GM23248 (cell line): Measurements from ENCODE around the gene RNASEH2B.

Source experiments
- EZH2 ChIP-seq: fragments of 200-600 bp; sonication (generic); IDR thresholded peaks from 2 replicates; pipeline ENCODE4 v1.6.1; 2018; ENCODE audit warnings: antibody characterized with exemption, mild to moderate bottlenecking; ENCODE audit not compliant: insufficient read depth, poor library complexity, severe bottlenecking
- EZH2phosphoT487 ChIP-seq: fragments of 200-600 bp; sonication (generic); IDR thresholded peaks from 2 replicates; pipeline ENCODE4 v1.6.1; 2018; ENCODE audit warnings: antibody characterized with exemption, moderate library complexity, mild to moderate bottlenecking, low read depth; ENCODE audit not compliant: insufficient read depth

DNA sequence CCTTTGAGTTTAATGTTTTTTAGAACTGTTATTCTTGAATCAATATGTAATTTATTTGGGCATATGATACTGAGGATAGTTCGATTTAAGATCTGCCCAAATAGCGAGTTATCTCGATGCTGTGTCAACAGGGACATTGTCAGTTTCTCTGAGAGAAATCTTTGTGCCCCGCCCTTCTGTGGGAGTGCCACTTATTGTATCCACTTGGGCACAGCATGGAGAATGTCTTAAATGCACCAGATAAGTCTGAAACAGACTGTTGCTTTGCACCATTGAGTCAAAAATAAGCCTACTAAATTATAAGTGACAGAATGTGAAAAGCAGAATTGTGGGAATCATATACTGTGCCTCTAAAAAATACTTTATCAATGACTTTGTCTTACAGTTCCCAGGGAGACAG is 45.6 kb downstream of the RNASEH2B start:
- TF ChIP-seq EZH2 (no peak), EZH2phosphoT487 (no peak)
